HG03432 (cell line): ENCODE measurements around the gene ADCY3.

Experiments used
- ATAC-seq: cut with Tn5 transposase; IDR thresholded peaks from one replicate; pipeline ENCODE4 v1.9.1; 2021; ENCODE audit warnings: mild to moderate bottlenecking, moderate library complexity; ENCODE audit not compliant: unreplicated experiment

Gene ADCY3

DNA sequence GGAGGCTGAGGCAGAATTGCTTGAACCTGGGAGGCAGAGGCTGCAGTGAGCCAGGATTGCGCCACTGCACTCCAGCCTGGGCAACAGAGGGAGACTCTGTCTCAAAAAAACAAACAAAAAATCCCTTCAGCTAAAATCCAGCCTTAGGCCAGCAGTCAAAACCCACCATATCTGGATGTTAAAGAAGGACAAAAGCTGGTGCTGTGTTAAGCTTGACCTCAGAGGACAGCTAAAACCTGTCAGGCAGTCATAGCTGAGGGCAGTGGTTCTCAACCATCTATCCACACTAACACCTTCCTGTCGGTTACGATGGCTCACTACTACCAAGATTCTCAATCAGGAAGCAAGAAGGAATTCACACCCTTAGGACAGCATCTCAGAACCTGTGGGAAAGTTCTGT lies 136.4 kb downstream of the ADCY3 start:
- ATAC-seq = no peak

DNA sequence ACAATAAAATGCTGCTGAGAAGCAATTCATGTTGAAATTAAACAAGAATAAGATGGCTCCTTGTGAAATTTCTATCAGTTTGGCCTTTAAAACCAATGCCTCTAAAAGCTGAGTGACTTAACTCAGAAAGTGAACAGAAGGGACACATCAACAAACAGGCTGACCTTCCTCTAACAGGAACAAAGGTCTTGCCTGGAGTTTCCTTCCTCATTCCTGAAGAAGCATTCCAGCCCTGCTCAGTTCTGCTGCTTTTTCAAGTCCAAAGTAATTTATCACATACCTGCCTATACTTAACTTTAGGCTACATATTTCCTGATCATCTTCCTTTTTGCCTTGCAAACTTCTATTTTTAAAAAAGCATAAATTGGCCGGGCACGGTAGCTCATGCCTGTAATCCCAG lies 140.9 kb downstream of the ADCY3 start:
- no peak for ATAC-seq

DNA sequence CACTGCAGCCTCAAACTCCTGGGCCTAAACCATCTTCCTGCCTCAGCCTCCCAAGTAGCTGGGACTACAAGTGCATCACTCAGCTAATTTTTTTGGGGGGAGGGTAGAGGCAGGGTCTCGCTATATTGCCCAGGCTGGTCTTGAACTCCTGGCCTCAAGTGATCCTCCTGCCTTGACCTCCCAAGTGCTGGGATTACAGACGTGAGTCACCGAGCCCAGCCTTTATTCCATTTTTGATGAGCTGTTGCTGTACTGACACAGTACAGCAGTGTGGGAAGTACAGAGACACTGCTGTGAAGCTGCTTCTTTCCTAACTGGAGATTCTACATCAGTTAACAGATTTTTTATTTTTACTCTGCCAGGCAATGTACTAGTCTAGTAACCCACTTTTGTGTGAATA lies 145.7 kb downstream of the ADCY3 start:
- no peak for ATAC-seq

DNA sequence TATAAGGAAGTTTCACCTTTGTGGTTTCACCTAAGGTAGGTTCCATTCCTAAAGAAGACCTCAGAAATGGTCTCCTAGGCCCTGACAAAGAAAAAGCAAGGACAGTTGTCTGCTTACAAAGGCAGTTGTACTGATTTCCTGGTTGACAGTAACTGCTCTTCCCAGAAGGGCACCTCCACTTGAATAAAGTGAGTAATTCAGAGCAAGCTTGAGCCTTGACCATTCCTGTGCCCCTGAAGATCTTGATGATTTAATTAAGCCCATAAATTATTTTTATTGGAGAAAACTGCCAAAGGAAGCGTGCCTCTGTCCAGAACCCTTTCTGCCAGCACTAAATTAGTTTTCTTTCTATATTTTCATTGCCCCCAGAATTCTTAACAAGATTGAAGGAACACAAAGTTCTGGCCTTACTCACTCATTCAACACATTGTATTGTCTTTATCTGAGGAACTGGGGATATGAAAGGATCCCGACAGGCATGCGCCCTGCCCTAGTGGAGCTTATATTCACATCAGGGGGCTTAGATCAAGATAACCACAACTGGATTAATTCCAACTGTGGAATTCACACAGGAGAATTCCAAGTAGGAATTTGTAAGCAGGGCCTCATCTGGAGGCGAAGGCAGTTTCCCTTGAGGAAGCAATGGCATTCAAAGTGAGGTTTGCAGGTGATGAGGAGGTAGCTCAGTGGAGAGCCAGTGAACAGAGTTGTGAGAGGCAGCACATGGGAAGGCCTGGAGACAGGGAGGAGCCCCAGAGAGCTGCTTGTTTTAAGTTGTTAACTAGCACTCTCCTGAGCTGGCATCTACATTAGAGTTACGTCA lies 148.1 kb downstream of the ADCY3 start:
- no peak for ATAC-seq

- no peak for ATAC-seq
Observed at GRCh38 chr2:24771061-24771460, 149.0 kb downstream of the ADCY3 start.
